PFSK-1 (cell line): ENCODE results near the gene MYOM3.

Experiments used
- FOXP2 ChIP-seq: optimal IDR thresholded peaks from 2 replicates; pipeline ENCODE3; 2011; ENCODE audit warnings: borderline replicate concordance, control low read depth, inconsistent platforms; ENCODE audit not compliant: insufficient read depth; ENCODE audit errors: extremely low read length, extremely low read depth
- POLR2AphosphoS5 ChIP-seq: IDR thresholded peaks from 2 replicates; pipeline ENCODE4 v1.6.1; 2012; ENCODE audit warnings: low read depth, mild to moderate bottlenecking, control low read depth, low read length, moderate library complexity
- SIN3A ChIP-seq: IDR thresholded peaks from 2 replicates; pipeline ENCODE4 v1.6.1; 2012; ENCODE audit warnings: mild to moderate bottlenecking, low read length, moderate library complexity, borderline replicate concordance; ENCODE audit not compliant: insufficient read depth
- TAF1 ChIP-seq: IDR thresholded peaks from 2 replicates; pipeline ENCODE4 v1.6.1; 2012; ENCODE audit warnings: low read length, control low read depth, borderline replicate concordance; ENCODE audit not compliant: insufficient read depth
- TF ChIP-seq, protein P1 (sequence below), 2 experiments: IDR thresholded peaks; 2 replicates each; pipeline versions ENCODE4 v1.6.1 to v1.8.0; 2011 to 2012; ENCODE audit warnings: low read depth in 2 of 2, low read length in 2 of 2, control low read depth in 1 of 2, inconsistent platforms in 1 of 2, mild to moderate bottlenecking in 1 of 2, moderate library complexity in 1 of 2; ENCODE audit not compliant: insufficient read depth in 1 of 2

DNA sequence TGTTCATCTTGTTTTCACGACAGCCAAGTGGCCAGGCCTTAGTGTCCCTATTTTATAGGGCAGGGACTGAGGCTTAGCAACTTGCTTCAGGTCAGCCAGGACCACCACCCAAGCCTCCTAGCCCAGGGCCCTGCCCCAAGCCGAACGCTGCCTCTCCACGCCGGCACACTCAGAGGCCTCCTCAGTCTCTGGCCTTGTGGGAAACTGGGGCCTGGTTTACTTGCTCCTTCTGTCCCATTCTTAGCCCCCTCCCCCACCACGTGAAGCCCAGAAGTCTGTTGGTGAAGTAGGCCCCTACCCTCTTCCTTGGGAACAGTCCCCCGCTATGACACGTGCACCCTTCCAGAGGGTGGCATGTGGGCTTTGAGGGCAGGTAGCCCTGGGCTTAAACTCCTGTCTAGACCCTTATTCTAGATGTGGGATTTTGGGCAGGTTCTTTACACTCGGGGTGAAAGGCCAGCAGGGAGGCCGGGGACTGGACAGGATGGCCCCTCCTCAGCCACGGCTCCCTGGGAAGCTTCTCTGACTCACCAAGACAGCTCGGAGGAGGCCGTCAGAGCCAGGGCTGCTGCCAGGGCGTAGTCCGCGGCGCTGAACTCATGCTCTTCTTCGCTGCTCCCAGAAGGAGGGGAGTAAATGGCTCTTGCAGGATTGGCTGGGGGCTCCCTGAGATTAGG is 4.3 kb downstream of the MYOM3 start:
- TF ChIP-seq POLR2AphosphoS5 = no peak
- no peak for TF ChIP-seq FOXP2
- no peak for TF ChIP-seq SIN3A
- no peak for TF ChIP-seq TAF1
- TF ChIP-seq, protein P1, sequence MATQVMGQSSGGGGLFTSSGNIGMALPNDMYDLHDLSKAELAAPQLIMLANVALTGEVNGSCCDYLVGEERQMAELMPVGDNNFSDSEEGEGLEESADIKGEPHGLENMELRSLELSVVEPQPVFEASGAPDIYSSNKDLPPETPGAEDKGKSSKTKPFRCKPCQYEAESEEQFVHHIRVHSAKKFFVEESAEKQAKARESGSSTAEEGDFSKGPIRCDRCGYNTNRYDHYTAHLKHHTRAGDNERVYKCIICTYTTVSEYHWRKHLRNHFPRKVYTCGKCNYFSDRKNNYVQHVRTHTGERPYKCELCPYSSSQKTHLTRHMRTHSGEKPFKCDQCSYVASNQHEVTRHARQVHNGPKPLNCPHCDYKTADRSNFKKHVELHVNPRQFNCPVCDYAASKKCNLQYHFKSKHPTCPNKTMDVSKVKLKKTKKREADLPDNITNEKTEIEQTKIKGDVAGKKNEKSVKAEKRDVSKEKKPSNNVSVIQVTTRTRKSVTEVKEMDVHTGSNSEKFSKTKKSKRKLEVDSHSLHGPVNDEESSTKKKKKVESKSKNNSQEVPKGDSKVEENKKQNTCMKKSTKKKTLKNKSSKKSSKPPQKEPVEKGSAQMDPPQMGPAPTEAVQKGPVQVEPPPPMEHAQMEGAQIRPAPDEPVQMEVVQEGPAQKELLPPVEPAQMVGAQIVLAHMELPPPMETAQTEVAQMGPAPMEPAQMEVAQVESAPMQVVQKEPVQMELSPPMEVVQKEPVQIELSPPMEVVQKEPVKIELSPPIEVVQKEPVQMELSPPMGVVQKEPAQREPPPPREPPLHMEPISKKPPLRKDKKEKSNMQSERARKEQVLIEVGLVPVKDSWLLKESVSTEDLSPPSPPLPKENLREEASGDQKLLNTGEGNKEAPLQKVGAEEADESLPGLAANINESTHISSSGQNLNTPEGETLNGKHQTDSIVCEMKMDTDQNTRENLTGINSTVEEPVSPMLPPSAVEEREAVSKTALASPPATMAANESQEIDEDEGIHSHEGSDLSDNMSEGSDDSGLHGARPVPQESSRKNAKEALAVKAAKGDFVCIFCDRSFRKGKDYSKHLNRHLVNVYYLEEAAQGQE (IDR thresholded peaks at IDR 0.05; ENCODE audit: insufficient read depth in 1 of 2, low read depth in 2 of 2, low read length in 2 of 2) = no peak
